ENCODE results near the gene IL17RC. TPM values are rescaled to one million over a fixed set of nuclear protein-coding genes. Genes with fewer than 3 reads are reported as not detected.

The IL17RC gene
- total and polyA plus RNA-seq, 2 of the 8 experiments (the other 6 are each of a cell fraction or from before 2014, with no cell fraction given), result 11.8 to 13.0 TPM

DNA sequence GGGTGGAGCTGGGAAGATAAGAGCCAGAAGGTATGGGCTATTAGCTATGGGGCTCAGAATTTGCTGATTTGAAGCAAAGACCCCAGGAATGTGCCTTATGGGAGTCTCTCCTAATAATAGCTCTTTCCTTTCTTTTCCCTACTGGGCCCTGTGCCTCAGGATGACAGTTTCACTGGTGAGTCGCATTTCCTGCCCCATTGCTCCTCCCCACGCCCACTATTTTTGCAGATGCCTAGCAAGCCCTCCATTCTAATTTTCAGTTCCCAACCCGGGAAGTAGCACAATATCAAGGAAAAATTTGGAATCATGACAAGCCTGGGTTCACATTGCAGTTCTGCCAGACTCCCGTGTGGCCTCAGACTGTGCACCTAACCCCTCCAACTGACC is 13.7 kb upstream of the IL17RC start (continued):
- TF ChIP-seq NANOG (IDR thresholded peaks at IDR 0.05; ENCODE audit: insufficient read depth, low read depth, low read length, poor library complexity, severe bottlenecking), result no peak
- no peak for TF ChIP-seq RFX5 (IDR thresholded peaks at IDR 0.05; ENCODE audit: borderline replicate concordance, low read depth, low read length)
- no peak for TF ChIP-seq SUZ12 (IDR thresholded peaks at IDR 0.05; ENCODE audit: low read length)
- TF ChIP-seq POU5F1 (IDR thresholded peaks at IDR 0.05; ENCODE audit: low read depth, low read length), result no peak
- TF ChIP-seq RAD21 (IDR thresholded peaks at IDR 0.05 in 1 of 2, conservative IDR thresholded peaks at IDR 0.05 in 1 of 2; ENCODE audit: low read depth in 2 of 2, low read length in 2 of 2), result no peak
